HepG2 (cell line): ENCODE results near the gene COA3. TPM values are rescaled to one million over a fixed set of nuclear protein-coding genes. Genes with fewer than 3 reads are reported as not detected.

Experiments used
- CTCF ChIP-seq: sonication (generic); formaldehyde crosslinking; IDR thresholded peaks from 2 replicates; pipeline ENCODE4 v1.5.0; 2020; ENCODE audit warnings: mild to moderate bottlenecking, missing genetic modification reagents, moderate library complexity
- DMAP1 ChIP-seq: IDR thresholded peaks from 2 replicates; pipeline ENCODE4 v1.6.1; 2016
- DRAP1 ChIP-seq: IDR thresholded peaks from 2 replicates; pipeline ENCODE4 v1.6.1; 2016; ENCODE audit warnings: missing genetic modification reagents, missing compliant biosample characterization
- EED ChIP-seq: sonication (generic); formaldehyde crosslinking; IDR thresholded peaks from 2 replicates; pipeline ENCODE4 v1.5.0; 2020; ENCODE audit warnings: mild to moderate bottlenecking, missing genetic modification reagents
- GABPB1 ChIP-seq: IDR thresholded peaks from 2 replicates; pipeline ENCODE4 v1.6.1; 2016; ENCODE audit warnings: mild to moderate bottlenecking, missing genetic modification reagents, moderate library complexity, missing compliant biosample characterization
- HNRNPH1 ChIP-seq: fragments of 200-400 bp; formaldehyde crosslinking; optimal IDR thresholded peaks from 2 replicates; pipeline ENCODE3; 2017; ENCODE audit warnings: mild to moderate bottlenecking, low read depth, low read length
- KAT7 ChIP-seq: IDR thresholded peaks from 2 replicates; pipeline ENCODE4 v1.6.1; 2018; ENCODE audit warnings: borderline replicate concordance, missing compliant biosample characterization
- KDM2A ChIP-seq: sonication (generic); formaldehyde crosslinking; IDR thresholded peaks from 2 replicates; pipeline ENCODE4 v1.4.0; 2020; ENCODE audit warnings: low read depth, missing genetic modification reagents, borderline replicate concordance
- KMT2B ChIP-seq: IDR thresholded peaks from 2 replicates; pipeline ENCODE4 v1.6.1; 2016; ENCODE audit warnings: missing genetic modification reagents, missing compliant biosample characterization
- MED13 ChIP-seq: sonication (generic); formaldehyde crosslinking; IDR thresholded peaks from 2 replicates; pipeline ENCODE4 v1.5.0; 2020; ENCODE audit warnings: missing genetic modification reagents
- NAIF1 ChIP-seq: sonication (generic); formaldehyde crosslinking; IDR thresholded peaks from 2 replicates; pipeline ENCODE4 v1.5.0; 2020; ENCODE audit warnings: mild to moderate bottlenecking, missing genetic modification reagents, borderline replicate concordance
- NFE2 ChIP-seq: sonication (generic); formaldehyde crosslinking; IDR thresholded peaks from 2 replicates; pipeline ENCODE4 v1.4.0; 2020; ENCODE audit warnings: missing genetic modification reagents
- SMYD3 ChIP-seq: sonication (generic); formaldehyde crosslinking; IDR thresholded peaks from 2 replicates; pipeline ENCODE4 v1.8.1; 2023; ENCODE audit warnings: mild to moderate bottlenecking, missing genetic modification reagents
- ZFP36L1 ChIP-seq: sonication (generic); formaldehyde crosslinking; IDR thresholded peaks from 2 replicates; pipeline ENCODE4 v1.8.0; 2022; ENCODE audit warnings: mild to moderate bottlenecking, missing genetic modification reagents, moderate library complexity
- ZFP37 ChIP-seq: sonication (generic); formaldehyde crosslinking; IDR thresholded peaks from 2 replicates; pipeline ENCODE4 v1.4.0; 2020; ENCODE audit warnings: missing genetic modification reagents, borderline replicate concordance
- ZNF552 ChIP-seq: sonication (generic); formaldehyde crosslinking; IDR thresholded peaks from 2 replicates; pipeline ENCODE4 v1.9.0; 2022; ENCODE audit warnings: missing genetic modification reagents, mild to moderate bottlenecking, borderline replicate concordance
- ZNF678 ChIP-seq: sonication (generic); formaldehyde crosslinking; IDR thresholded peaks from 2 replicates; pipeline ENCODE4 v1.4.0; 2020; ENCODE audit warnings: mild to moderate bottlenecking, missing genetic modification reagents
- ZNF703 ChIP-seq: sonication (generic); formaldehyde crosslinking; IDR thresholded peaks from 2 replicates; pipeline ENCODE4 v1.5.1; 2020; ENCODE audit warnings: missing genetic modification reagents, mild to moderate bottlenecking, moderate library complexity, borderline replicate concordance
- ZNF766 ChIP-seq: sonication (generic); formaldehyde crosslinking; IDR thresholded peaks from 2 replicates; pipeline ENCODE4 v1.5.0; 2020; ENCODE audit warnings: missing genetic modification reagents, borderline replicate concordance
- polyA plus RNA-seq, 8 experiments: library from polyadenylated mRNA; depleted of rRNA in 3 of 8; stranded (reverse) in 7 of 8; unstranded in 1 of 8; fragments of >200 nt; fragmentation: Illumina TruSeq in 4 of 8; extraction: Trizol in 4 of 8; gene quantifications; 2 replicates each; pipeline versions ENCODE4 v1.2.1 to v1.2.3, GENCODE V29; 2011 to 2016; ENCODE audit warnings: low read depth in 4 of 8, missing spikeins in 1 of 8, mixed read lengths in 1 of 8; ENCODE audit not compliant: insufficient read depth in 1 of 8
- total RNA-seq, 5 experiments: library from RNA; depleted of rRNA; stranded (reverse); fragments of >200 nt; fragmentation: Illumina TruSeq; extraction: Trizol; gene quantifications; 2 replicates each; pipeline ENCODE4 v1.2.3, GENCODE V29; 2016; ENCODE audit warnings: low read depth in 1 of 5
- TF ChIP-seq, protein P1 (sequence below): sonication (generic); formaldehyde crosslinking; IDR thresholded peaks from 2 replicates; pipeline ENCODE4 v1.5.1; 2020; ENCODE audit warnings: mild to moderate bottlenecking, missing genetic modification reagents, borderline replicate concordance
- TF ChIP-seq, protein P2 (sequence below): IDR thresholded peaks from 2 replicates; pipeline ENCODE4 v1.6.1; 2016

Gene COA3
- total and polyA plus RNA-seq, 2 of the 13 experiments (the other 11 are each of a cell fraction or from before 2014, with no cell fraction given) = 133 to 202 TPM

DNA sequence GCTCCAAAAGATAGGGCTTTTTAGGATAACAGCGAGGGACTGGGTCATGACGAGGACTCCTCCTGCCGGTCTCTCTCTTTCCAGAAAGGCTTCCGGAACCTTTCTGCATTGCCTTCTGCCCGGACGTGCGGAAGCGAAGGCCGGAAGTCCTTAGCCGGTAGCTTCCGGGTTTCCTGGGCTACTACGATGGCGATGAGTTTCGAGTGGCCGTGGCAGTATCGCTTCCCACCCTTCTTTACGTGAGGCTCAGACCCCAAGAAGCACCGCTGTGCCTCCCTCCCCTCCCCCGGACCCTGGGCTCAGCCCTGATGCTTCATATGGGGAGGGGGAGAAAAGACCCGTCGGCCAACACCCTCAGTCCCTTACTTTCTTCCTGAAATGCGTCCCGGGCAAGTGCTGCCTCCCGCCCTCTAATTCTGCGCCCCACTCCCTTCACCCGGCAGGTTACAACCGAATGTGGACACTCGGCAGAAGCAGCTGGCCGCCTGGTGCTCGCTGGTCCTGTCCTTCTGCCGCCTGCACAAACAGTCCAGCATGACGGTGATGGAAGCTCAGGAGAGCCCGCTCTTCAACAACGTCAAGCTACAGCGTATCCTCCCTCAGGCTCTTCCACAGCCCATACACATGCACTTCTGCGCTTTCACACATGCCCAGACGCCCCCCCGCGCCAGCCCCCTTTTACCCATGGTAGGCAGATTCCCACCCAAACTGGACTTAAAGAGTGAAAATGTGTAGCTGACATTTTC is 25.0 kb downstream of the COA3 start, which contains the start of gene VPS25 (continued):
- TF ChIP-seq, protein P1, sequence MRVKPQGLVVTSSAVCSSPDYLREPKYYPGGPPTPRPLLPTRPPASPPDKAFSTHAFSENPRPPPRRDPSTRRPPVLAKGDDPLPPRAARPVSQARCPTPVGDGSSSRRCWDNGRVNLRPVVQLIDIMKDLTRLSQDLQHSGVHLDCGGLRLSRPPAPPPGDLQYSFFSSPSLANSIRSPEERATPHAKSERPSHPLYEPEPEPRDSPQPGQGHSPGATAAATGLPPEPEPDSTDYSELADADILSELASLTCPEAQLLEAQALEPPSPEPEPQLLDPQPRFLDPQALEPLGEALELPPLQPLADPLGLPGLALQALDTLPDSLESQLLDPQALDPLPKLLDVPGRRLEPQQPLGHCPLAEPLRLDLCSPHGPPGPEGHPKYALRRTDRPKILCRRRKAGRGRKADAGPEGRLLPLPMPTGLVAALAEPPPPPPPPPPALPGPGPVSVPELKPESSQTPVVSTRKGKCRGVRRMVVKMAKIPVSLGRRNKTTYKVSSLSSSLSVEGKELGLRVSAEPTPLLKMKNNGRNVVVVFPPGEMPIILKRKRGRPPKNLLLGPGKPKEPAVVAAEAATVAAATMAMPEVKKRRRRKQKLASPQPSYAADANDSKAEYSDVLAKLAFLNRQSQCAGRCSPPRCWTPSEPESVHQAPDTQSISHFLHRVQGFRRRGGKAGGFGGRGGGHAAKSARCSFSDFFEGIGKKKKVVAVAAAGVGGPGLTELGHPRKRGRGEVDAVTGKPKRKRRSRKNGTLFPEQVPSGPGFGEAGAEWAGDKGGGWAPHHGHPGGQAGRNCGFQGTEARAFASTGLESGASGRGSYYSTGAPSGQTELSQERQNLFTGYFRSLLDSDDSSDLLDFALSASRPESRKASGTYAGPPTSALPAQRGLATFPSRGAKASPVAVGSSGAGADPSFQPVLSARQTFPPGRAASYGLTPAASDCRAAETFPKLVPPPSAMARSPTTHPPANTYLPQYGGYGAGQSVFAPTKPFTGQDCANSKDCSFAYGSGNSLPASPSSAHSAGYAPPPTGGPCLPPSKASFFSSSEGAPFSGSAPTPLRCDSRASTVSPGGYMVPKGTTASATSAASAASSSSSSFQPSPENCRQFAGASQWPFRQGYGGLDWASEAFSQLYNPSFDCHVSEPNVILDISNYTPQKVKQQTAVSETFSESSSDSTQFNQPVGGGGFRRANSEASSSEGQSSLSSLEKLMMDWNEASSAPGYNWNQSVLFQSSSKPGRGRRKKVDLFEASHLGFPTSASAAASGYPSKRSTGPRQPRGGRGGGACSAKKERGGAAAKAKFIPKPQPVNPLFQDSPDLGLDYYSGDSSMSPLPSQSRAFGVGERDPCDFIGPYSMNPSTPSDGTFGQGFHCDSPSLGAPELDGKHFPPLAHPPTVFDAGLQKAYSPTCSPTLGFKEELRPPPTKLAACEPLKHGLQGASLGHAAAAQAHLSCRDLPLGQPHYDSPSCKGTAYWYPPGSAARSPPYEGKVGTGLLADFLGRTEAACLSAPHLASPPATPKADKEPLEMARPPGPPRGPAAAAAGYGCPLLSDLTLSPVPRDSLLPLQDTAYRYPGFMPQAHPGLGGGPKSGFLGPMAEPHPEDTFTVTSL (CRISPR knock-in tag) = peak; percentile 54; the same call in 1 of the 2 replicates
- peak; percentile 96 for TF ChIP-seq DMAP1 (CRISPR knock-in tag)
- TF ChIP-seq KAT7 (CRISPR knock-in tag) = peak; percentile 99
- no peak for TF ChIP-seq SMYD3
- TF ChIP-seq ZFP36L1 = no peak
- TF ChIP-seq ZNF678 (CRISPR knock-in tag) = peak; percentile 80; the same call in 1 of the 2 replicates
- TF ChIP-seq GABPB1 (CRISPR knock-in tag) = peak; percentile 99
- TF ChIP-seq, protein P2, sequence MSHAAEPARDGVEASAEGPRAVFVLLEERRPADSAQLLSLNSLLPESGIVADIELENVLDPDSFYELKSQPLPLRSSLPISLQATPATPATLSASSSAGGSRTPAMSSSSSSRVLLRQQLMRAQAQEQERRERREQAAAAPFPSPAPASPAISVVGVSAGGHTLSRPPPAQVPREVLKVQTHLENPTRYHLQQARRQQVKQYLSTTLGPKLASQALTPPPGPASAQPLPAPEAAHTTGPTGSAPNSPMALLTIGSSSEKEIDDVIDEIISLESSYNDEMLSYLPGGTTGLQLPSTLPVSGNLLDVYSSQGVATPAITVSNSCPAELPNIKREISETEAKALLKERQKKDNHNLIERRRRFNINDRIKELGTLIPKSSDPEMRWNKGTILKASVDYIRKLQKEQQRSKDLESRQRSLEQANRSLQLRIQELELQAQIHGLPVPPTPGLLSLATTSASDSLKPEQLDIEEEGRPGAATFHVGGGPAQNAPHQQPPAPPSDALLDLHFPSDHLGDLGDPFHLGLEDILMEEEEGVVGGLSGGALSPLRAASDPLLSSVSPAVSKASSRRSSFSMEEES = peak; percentile 76; the same call in 1 of the 2 replicates
- TF ChIP-seq EED = peak; percentile 95
- TF ChIP-seq NAIF1 = no peak
- TF ChIP-seq ZNF766 (CRISPR knock-in tag) = peak; percentile 49; the same call in 1 of the 2 replicates
- peak; percentile 89 for TF ChIP-seq DRAP1 (CRISPR knock-in tag)
- TF ChIP-seq KMT2B (CRISPR knock-in tag) = peak; percentile 98
- peak; percentile 98 for TF ChIP-seq KDM2A
- TF ChIP-seq MED13 = peak; percentile 77; the same call in 1 of the 2 replicates
- TF ChIP-seq ZFP37 (CRISPR knock-in tag) = peak; percentile 87
- TF ChIP-seq NFE2 (CRISPR knock-in tag) = no peak
- TF ChIP-seq ZNF552 (CRISPR knock-in tag) = peak; percentile 90; the same call in 1 of the 2 replicates
- TF ChIP-seq ZNF703 (CRISPR knock-in tag) = no peak
- peak; percentile 61 for TF ChIP-seq CTCF (CRISPR knock-in tag)
- peak; percentile 70 for TF ChIP-seq HNRNPH1
